Heart right ventricle (tissue), 16 donors: ENCODE measurements around the gene ATG16L2. TPM values are rescaled to one million over a fixed set of nuclear protein-coding genes. Genes with fewer than 3 reads are reported as not detected.

Experiments used
- ATAC-seq, 8 donors: fragments of 200-7000 bp; cut with Tn5 transposase; one replicate each; pipeline ENCODE4 v1.9.1; 2020; ENCODE audit warnings: mild to moderate bottlenecking in 8 of 8, moderate library complexity in 8 of 8, moderate number of reproducible peaks in 1 of 8
- DNase-seq, 2 donors: peaks; one replicate each; pipeline ENCODE4 v3.0.0-alpha.2; 2020
- H3K27ac ChIP-seq, 10 donors: fragments of 200-600 bp; sonication (generic) in 2 of 10; one replicate each; pipeline versions ENCODE4 v1.5.0 to v1.8.0; 2020 to 2022; ENCODE audit warnings: mild to moderate bottlenecking in 3 of 10
- H3K27me3 ChIP-seq, 7 donors: fragments of 200-600 bp; one replicate each; pipeline ENCODE4 v1.8.0; 2021 to 2022; ENCODE audit warnings: mild to moderate bottlenecking in 2 of 7
- H3K36me3 ChIP-seq, 9 donors: fragments of 200-600 bp; sonication (generic) in 1 of 9; one replicate each; pipeline versions ENCODE4 v1.5.0 to v1.8.0; 2020 to 2022; ENCODE audit warnings: mild to moderate bottlenecking in 2 of 9
- H3K4me1 ChIP-seq, 9 donors: fragments of 200-600 bp; sonication (generic) in 1 of 9; one replicate each; pipeline versions ENCODE4 v1.5.0 to v1.8.0; 2020 to 2022; ENCODE audit warnings: mild to moderate bottlenecking in 4 of 9
- H3K4me3 ChIP-seq, 10 donors: fragments of 200-600 bp; sonication (generic) in 2 of 10; one replicate each; pipeline versions ENCODE4 v1.5.0 to v1.8.0; 2020 to 2022; ENCODE audit warnings: mild to moderate bottlenecking in 7 of 10, moderate library complexity in 2 of 10
- H3K9me3 ChIP-seq, 11 donors: fragments of 200-600 bp in 10 of 11; sonication (generic) in 2 of 11; one replicate each; pipeline versions ENCODE4 v1.5.0 to v1.8.0; 2013 to 2022; ENCODE audit warnings: mild to moderate bottlenecking in 2 of 11, control low read depth in 1 of 11, moderate library complexity in 1 of 11
- CTCF ChIP-seq, 9 donors: fragments of 200-600 bp; sonication (generic) in 2 of 9; IDR thresholded peaks; one replicate each; pipeline versions ENCODE4 v1.5.0 to v1.8.0; 2021 to 2022; ENCODE audit warnings: antibody characterized with exemption in 9 of 9, mild to moderate bottlenecking in 5 of 9, moderate library complexity in 1 of 9
- WGBS, 2 donors: extraction: QIAGEN DNeasy Blood & Tissue Kit; methylation state at CpG; one replicate each; pipeline ENCODE4 v1.1.7; 2013; ENCODE audit warnings: inconsistent platforms in 1 of 2; 5-methylcytosine and 5-hydroxymethylcytosine counted together
- intact Hi-C, 10 donors: fragments of 100-400 bp; cut with DNase I; formaldehyde crosslinking; loops; one replicate each; pipeline versions ENCODE4 v1.11.1 to v1.14.2; 2022
- polyA plus RNA-seq, 2 donors: library from polyadenylated mRNA; stranded (reverse); fragments of 200-250 nt; gene quantifications; one replicate each; pipeline ENCODE4 v1.2.3, GENCODE V29; 2013
- total RNA-seq, 10 donors: library from RNA; stranded (reverse); fragmentation: NEBNext Ultra II Directional in 3 of 10; extraction: Animal tissue kit (Norgen Biotek cat#: 25700) in 3 of 10; gene quantifications; one replicate each; pipeline versions ENCODE4 v1.2.1 to v1.2.4, GENCODE V29; 2021 to 2023
- donor health status: Arrhythmogenic right ventricular cardiomyopathy.
- donor health status: ischemic (EF 13 %, LVEDD 7.1; RV severe dilation, severe dysfunction).
- donor health status: healthy with polysubstance abuse.
- donor health status: DM: no; HTN: yes; CAD: no.
- donor health status: DM: no; HTN: no; CAD: no.
- donor health status: ischemic (EF 25% LVEDD 6.9; RV normal size, moderate dysfunction).
- donor health status: ischemic (EF 25% LVEDD 5.7; RV mildly dilated, moderate dysfunction).
- donor health status: healthy.
- donor health status: DM: yes; HTN: yes; CAD: no.
- donor health status: Ischemic cardiomyopathy.
- donor health status: ischemic (EF 35%, LVEDD 5.7; RV mildly dilated, moderate dysfunction).
- donor health status: nonischemic (EF 11% LVEDD 7.7; RV severe dilation, severe dysfunction).
- donor health status: DM: yes; HTN: yes; CAD: no.
- donor health status: PGD.
- donor health status: ischemic (EF 29% LVEDD 5.4; RV normal size, mild dysfunction).
- donor health status: nonischemic (EF 23%, LVEDD 6.1; RV moderate dilation, normal function).

Gene ATG16L2
- total and polyA plus RNA-seq, 12 donors: 8.0 to 66.9 (median 12.3) TPM

DNA sequence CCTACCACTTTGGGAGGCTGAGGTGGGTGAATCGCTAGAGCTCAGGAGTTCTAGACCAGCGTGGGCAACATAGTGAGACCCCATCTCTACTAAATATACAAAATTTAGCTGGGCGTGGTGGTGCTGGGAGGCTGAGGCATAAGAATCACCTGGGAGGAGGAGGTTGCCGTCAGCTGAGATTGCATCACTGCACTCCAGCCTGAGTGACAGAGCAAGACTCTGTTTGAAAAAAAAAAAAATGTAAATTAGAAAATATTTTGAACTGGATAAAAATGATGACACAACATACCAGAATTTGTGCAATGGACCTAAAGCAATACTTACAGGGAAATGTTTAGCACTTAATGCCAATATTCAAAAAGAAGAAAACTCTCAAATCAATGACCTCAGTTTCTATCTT lies 46.4 kb downstream of the ATG16L2 start:
- H3K27me3 ChIP-seq: no peaks in the 10 kb centered on the region
- no peak for TF ChIP-seq CTCF (IDR thresholded peaks at IDR 0.05)
- H3K9me3 ChIP-seq: no peaks in the 10 kb centered on the region
- no peak overlapping the region for H3K4me3 ChIP-seq
- 98 to 100% methylated on average over 4 of the region's 4 CpGs for WGBS, 2 donors
- H3K36me3 ChIP-seq: peaks cover 0 to 16% (median 0%) of the 10 kb centered on the region in 9 donors
- DNase-seq (no peak), ATAC-seq (no peak)
- peaks cover 4 to 58% (median 44%) of the 10 kb centered on the region in 9 donors for H3K4me1 ChIP-seq
- H3K27ac ChIP-seq: peak overlapping the region in 3 of 10 donors; percentile 8 to 81 (median 8)
- intact Hi-C loops: no loop called here

- H3K4me1 ChIP-seq: peaks cover 8 to 50% (median 32%) of the 10 kb centered on the region in 9 donors
- peak overlapping the region in 8 of 10 donors; percentile 3 to 81 (median 73) for H3K27ac ChIP-seq
- WGBS, 2 donors: 89 to 100% methylated on average over 1 of the region's 1 CpG
- no peak for ATAC-seq
- H3K27me3 ChIP-seq: no peaks in the 10 kb centered on the region
- H3K9me3 ChIP-seq: no peaks in the 10 kb centered on the region
- no peak for TF ChIP-seq CTCF (IDR thresholded peaks at IDR 0.05)
- H3K4me3 ChIP-seq: no peak overlapping the region
- no peak for DNase-seq
- H3K36me3 ChIP-seq: peaks cover 0 to 34% (median 4%) of the 10 kb centered on the region in 9 donors
- intact Hi-C loops: no loop called here
Observed at GRCh38 chr11:72863091-72863490, 48.9 kb downstream of the ATG16L2 start.

DNA sequence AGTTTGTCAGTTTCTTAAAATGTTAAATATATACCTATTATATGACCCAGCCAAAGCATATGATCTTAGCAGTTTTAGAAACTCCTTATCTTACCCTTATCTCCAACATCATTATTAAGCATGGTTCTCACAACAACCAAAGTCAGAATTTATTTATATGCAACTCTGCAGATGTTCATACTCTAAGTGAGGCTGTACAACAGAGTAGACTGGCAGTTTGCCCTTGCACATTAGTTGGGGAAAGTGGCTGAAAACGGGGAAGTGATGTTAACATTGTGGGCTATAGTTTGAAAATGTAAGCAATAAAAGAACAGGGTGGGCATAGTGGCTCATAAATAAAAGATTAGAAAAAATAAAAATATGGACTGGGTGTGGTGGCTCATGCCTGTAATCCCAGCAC lies 49.7 kb downstream of the ATG16L2 start:
- no peaks in the 10 kb centered on the region for H3K9me3 ChIP-seq
- peak in 2 of 8 donors; percentile 6 to 8 for ATAC-seq
- TF ChIP-seq CTCF (IDR thresholded peaks at IDR 0.05): no peak
- H3K4me3 ChIP-seq: no peak overlapping the region
- intact Hi-C loops: no loop called here
- WGBS, 2 donors: 47 to 54% methylated on average over 1 of the region's 1 CpG
- no peak for DNase-seq
- peak overlapping the region; percentile 17 to 81 (median 73) for H3K27ac ChIP-seq
- no peaks in the 10 kb centered on the region for H3K27me3 ChIP-seq
- peaks cover 8 to 50% (median 32%) of the 10 kb centered on the region in 9 donors for H3K4me1 ChIP-seq
- H3K36me3 ChIP-seq: peaks cover 0 to 39% (median 3%) of the 10 kb centered on the region in 9 donors

DNA sequence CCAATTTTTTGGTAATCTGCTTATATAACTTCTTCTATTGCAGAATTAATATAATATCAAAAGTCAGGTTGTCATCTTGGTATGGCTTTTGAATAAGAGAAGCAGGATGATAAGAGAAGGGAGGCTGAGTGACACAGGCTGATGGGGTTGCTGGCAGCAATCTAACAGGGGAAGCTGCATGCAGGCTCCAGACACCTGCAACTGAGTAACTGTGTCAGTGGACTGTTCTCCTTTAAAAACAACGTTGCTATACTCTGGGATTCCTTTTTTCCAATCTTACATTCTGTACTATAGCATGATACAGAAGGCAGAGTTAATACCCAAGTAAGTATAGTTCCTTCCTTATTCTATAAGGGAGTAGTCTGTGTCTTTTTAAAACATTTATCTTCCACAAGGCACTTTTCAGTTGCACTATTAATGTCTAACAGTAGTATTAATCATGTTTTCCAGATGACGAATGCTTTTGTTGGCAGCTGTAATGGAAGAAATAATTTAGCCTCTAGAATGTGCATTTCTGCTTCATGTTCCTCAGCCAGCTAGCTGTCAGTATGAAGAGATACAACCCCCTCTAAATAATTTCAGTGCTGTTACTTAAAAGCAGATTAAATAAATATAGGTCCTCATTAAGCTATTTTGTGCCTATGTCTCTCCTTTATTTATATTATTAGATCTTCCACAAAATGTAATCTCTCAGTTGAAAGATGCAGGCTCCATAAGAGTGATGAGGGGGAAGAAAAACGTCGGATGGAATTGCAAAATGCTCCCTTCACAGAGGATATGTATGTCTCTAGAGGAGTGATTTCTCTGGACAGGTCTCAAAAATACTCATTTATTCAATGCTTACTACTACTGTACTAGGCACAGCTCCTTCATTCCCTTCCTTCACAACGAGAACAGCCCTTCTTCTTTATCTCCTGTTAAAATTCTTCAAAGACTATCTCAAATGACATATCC lies 50.8 kb downstream of the ATG16L2 start:
- DNase-seq: peak in 1 of 2 donors; percentile 54
- TF ChIP-seq CTCF (IDR thresholded peaks at IDR 0.05): no peak
- ATAC-seq: peak; percentile 76 to 90 (median 85)
- Histone ChIP-seq H3K27me3 (no peaks in the 10 kb centered on the region), H3K9me3 (no peaks in the 10 kb centered on the region), H3K4me1 (peaks cover 8 to 59% (median 35%) of the 10 kb centered on the region in 9 donors), H3K36me3 (peaks cover 0 to 30% (median 3%) of the 10 kb centered on the region in 9 donors), H3K4me3 (no peak overlapping the region), H3K27ac (peak overlapping the region; percentile 17 to 81 (median 73))
- 13 to 19% methylated on average over 5 of the region's 5 CpGs for WGBS, 2 donors
- intact Hi-C loops: no loop called here
